Aorta (tissue), 5 donors: ENCODE data around the gene SERPINA10. TPM values are rescaled to one million over a fixed set of nuclear protein-coding genes. Genes with fewer than 3 reads are reported as not detected.
A peak's percentile ranks its signal among the peaks of the same experiment; 100 is the strongest.

ENCODE experiments used
- ATAC-seq: fragments of 200-7000 bp; cut with Tn5 transposase; one replicate; pipeline ENCODE4 v1.9.1; 2022; ENCODE audit warnings: moderate library complexity; ENCODE audit not compliant: low FRiP score
- DNase-seq, 2 donors: peaks; one replicate each; pipeline ENCODE4 v3.0.0-alpha.2; 2020
- H3K27ac ChIP-seq, 2 donors: one replicate each; pipeline ENCODE4 v1.5.1; 2013; ENCODE audit warnings: low read length in 2 of 2, mild to moderate bottlenecking in 2 of 2, moderate library complexity in 2 of 2, control low read depth in 1 of 2, inconsistent platforms in 1 of 2, low read depth in 1 of 2
- H3K27me3 ChIP-seq, 2 donors: one replicate each; pipeline ENCODE4 v1.6.1; 2013; ENCODE audit warnings: control low read depth in 1 of 2, low read length in 1 of 2, mild to moderate bottlenecking in 1 of 2, moderate library complexity in 1 of 2; ENCODE audit not compliant: insufficient read depth in 2 of 2, control insufficient read depth in 1 of 2
- H3K36me3 ChIP-seq, 2 donors: one replicate each; pipeline ENCODE4 v1.6.1; 2013; ENCODE audit warnings: control low read depth in 1 of 2, low read length in 1 of 2, mild to moderate bottlenecking in 1 of 2; ENCODE audit not compliant: insufficient read depth in 2 of 2, control insufficient read depth in 1 of 2
- H3K4me1 ChIP-seq, 2 donors: one replicate each; pipeline ENCODE4 v1.6.1; 2013; ENCODE audit warnings: low read length in 2 of 2, control low read depth in 1 of 2, mild to moderate bottlenecking in 1 of 2, moderate library complexity in 1 of 2; ENCODE audit not compliant: insufficient read depth in 2 of 2, control insufficient read depth in 1 of 2
- H3K4me3 ChIP-seq, 2 donors: one replicate each; pipeline ENCODE4 v1.5.1; 2013; ENCODE audit warnings: low read length in 2 of 2, control low read depth in 1 of 2, mild to moderate bottlenecking in 1 of 2
- H3K9me3 ChIP-seq: one replicate; pipeline ENCODE4 v1.6.1; 2013; ENCODE audit warnings: mild to moderate bottlenecking, low read length; ENCODE audit not compliant: control insufficient read depth
- WGBS, 2 donors: extraction: QIAGEN DNeasy Blood & Tissue Kit; methylation state at CpG; one replicate each; pipeline ENCODE4 v1.1.7; 2013; 5-methylcytosine and 5-hydroxymethylcytosine counted together
- intact Hi-C, 2 donors: fragments of 100-400 bp; cut with DNase I; formaldehyde crosslinking; loops; one replicate each; pipeline versions ENCODE4 v1.14.2 to v1.15.0; 2022
- polyA plus RNA-seq, 2 donors: library from polyadenylated mRNA; stranded (reverse); fragments of 200-250 nt; gene quantifications; one replicate each; pipeline ENCODE4 v1.2.3, GENCODE V29; 2013
- total RNA-seq, 2 donors: library from RNA; stranded (reverse); fragmentation: NEBNext Ultra II Directional; extraction: Animal tissue kit (Norgen Biotek cat#: 25700); gene quantifications; one replicate each; pipeline ENCODE4 v1.2.1, GENCODE V29; 2021
- donor health status: healthy with polysubstance abuse.
- donor health status: Bipolar disorder and iron deficiency.
- donor health status: DM: no; HTN: no; CAD: no.
- donor health status: DM: no; HTN: no; CAD: no.
- donor health status: DM: yes; HTN: yes; CAD: no.

SERPINA10 gene
- total and polyA plus RNA-seq, 4 donors, result not detected

DNA sequence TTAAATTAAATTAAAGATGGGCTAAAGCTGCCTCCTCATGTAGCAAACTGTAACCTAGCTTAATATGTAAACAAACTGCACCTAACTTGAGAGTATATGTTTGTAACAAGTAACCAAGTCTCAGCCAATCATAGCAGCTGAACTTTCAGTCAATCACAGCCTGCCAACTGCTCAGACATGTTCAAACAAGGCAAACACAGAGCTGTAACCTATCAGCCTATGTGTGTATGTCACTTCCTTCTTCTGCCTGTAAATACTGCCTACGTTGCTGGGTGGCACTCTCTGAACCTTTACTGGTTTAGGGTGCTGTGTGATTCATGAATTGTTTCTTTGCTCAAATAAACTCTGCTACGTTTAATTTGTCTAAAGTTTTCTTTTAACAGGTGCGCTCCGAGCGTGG is 27.2 kb upstream of the SERPINA10 start:
- Histone ChIP-seq H3K9me3 (no peaks in the 10 kb centered on the region), H3K36me3 (no peaks in the 10 kb centered on the region), H3K27ac (no peak overlapping the region), H3K27me3 (no peaks in the 10 kb centered on the region), H3K4me1 (no peaks in the 10 kb centered on the region), H3K4me3 (no peak overlapping the region)
- DNase-seq (no peak), ATAC-seq (no peak)
- intact Hi-C loops, result no loop called here
- 56 to 66% methylated on average over 5 of the region's 5 CpGs for WGBS, 2 donors

DNA sequence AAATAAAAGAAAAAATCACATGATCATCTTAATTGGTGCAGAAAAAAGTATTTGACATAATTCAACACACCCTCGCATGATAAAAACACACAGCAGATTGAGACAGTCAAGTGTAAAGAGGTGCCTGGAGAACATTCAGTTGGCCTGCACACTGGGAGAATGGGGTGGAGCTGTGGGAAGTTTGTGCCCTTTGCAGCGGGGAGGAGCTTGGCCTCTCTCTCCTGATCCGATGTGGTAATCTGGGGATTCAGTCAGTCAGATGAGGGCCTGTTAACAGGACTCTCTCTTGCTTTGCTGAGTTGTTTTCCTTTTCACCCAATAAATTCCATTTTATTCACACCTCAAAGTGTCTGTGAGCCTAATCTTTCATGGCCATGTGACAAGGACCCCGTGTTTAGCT is 24.2 kb upstream of the SERPINA10 start:
- no peaks in the 10 kb centered on the region for H3K27me3 ChIP-seq
- ATAC-seq, result peak; percentile 63
- 53 to 55% methylated on average over 4 of the region's 4 CpGs for WGBS, 2 donors
- intact Hi-C loops, result no loop called here
- no peak overlapping the region for H3K4me3 ChIP-seq
- DNase-seq, result peak in 1 of 2 donors; percentile 56
- no peaks in the 10 kb centered on the region for H3K4me1 ChIP-seq
- H3K36me3 ChIP-seq, result no peaks in the 10 kb centered on the region
- H3K27ac ChIP-seq, result no peak overlapping the region
- H3K9me3 ChIP-seq, result no peaks in the 10 kb centered on the region

DNA sequence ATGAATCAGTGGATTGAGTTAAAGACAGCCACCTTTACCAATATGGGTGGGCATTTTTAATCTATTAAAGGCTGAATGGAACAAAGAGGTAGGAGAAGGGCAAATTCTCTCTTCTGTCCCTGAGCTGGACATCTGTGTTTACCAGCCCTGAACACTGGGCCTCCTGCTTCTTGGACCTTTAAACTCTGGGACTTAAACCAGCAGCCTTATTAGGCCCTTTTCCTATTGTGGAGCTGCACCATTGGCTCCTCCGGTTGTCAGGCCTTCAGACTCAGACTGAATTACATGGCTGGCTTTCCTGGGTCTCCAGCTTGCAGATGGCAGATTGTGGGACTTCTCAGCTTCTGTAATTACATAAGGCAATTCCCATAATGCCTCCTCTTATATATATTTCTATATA is 23.6 kb upstream of the SERPINA10 start:
- WGBS, 2 donors, result 79 to 91% methylated on average over 1 of the region's 1 CpG
- Histone ChIP-seq H3K9me3 (no peaks in the 10 kb centered on the region), H3K27ac (no peak overlapping the region), H3K4me3 (no peak overlapping the region), H3K4me1 (no peaks in the 10 kb centered on the region), H3K27me3 (no peaks in the 10 kb centered on the region), H3K36me3 (no peaks in the 10 kb centered on the region)
- intact Hi-C loops, result no loop called here
- DNase-seq (no peak), ATAC-seq (no peak)

DNA sequence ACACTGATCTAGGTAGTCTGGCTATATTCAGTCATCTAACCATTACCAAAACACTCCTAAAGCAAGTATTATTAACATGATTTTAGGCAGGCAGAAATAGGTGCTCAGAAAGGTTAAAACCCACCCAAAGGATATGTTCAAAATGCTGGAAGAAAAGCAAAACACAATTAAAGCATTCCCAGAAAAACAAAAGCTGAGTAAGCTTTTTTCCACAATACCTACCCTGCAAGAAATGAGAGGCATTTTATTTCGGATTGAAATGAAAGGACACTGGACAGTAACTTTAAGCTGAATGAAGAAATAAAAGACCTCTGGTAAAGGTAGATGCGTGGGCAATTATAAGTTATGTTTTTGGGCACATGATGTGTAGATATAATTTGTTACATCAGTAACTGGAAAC is 21.8 kb upstream of the SERPINA10 start:
- intact Hi-C loops, result no loop called here
- Histone ChIP-seq H3K27me3 (no peaks in the 10 kb centered on the region), H3K4me1 (no peaks in the 10 kb centered on the region), H3K27ac (no peak overlapping the region), H3K36me3 (no peaks in the 10 kb centered on the region), H3K4me3 (no peak overlapping the region), H3K9me3 (no peaks in the 10 kb centered on the region)
- DNase-seq (no peak), ATAC-seq (no peak)
- 86 to 90% methylated on average over 2 of the region's 2 CpGs for WGBS, 2 donors

DNA sequence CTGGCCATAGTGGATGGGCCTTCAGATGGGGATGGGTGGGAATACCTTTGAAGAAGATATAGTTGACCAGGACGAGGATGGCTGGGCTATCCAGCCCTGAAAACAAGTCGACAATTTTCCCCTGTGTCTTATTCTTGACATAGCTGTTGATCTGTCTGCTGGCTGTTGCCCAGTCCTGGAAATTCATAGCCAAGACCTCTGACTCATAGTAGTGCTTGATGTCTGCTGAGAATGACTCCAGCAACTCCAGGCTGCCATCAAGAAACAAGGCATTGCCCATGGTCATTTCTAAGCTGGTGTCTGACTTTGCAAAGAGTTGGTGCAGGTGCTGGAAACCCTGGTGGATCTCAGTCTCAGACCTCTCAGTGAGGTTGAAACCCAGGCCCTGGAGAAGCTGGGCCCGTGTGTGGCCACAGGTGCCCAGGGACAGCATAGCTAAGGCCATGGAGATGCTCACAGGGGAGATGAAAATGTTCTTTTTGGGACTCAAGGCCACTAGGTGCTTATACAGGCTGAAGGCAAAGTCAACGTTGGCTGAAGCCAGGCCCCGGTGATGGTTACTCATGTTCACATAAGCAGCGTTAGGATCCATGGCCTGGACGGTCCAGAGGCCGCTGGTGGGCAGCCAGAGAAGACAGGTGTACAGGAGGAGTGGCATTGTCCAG is 21.1 kb upstream of the SERPINA10 start:
- no peaks in the 10 kb centered on the region for H3K36me3 ChIP-seq
- no peak overlapping the region for H3K27ac ChIP-seq
- no peaks in the 10 kb centered on the region for H3K4me1 ChIP-seq
- H3K4me3 ChIP-seq, result no peak overlapping the region
- peaks cover 2% of the 10 kb centered on the region for H3K9me3 ChIP-seq
- no peak for DNase-seq
- ATAC-seq, result no peak
- intact Hi-C loops, result no loop called here
- no peaks in the 10 kb centered on the region for H3K27me3 ChIP-seq
- WGBS, 2 donors, result 68 to 71% methylated on average over 8 of the region's 8 CpGs

DNA sequence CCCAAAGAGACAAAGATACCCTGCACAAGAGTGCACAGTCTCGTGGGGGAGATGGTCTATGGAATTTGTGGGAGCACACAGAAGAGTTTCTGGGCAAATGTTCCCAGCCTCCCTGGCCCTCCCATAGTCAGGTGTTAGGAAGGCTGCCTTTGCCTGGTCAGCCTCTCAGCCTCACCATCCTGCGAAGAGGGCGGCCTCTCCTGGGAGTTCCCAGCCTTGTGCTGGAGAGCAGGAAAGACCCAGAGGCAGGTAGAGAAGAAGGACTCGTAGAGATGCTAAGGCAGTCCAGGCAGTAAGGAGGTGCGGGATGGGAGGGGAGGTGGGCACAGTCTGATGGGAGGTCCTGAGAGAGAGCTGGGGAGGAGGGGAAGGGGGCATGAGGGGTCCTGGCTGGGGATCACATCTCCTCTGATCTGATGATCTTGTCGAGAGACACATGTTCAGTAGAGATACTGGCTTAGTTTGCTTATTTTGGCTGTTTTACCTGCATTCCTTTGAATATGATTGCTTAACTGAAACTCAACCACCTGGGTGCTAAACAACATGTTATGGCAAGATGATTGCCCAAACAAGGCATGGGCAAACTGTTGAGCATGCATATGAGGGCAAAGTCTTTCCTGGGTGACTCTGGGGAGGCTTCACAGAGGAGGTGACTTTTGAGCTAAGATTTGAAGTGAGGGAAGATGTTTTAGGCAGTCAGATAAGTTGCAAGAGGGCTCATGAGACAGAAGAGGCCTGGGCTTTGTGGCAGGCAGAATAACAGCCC is 19.6 kb upstream of the SERPINA10 start:
- no peaks in the 10 kb centered on the region for H3K27me3 ChIP-seq
- peaks cover 8% of the 10 kb centered on the region for H3K9me3 ChIP-seq
- no peak overlapping the region for H3K27ac ChIP-seq
- 86% methylated on average over 6 of the region's 6 CpGs for WGBS, 2 donors
- intact Hi-C loops, result no loop called here
- DNase-seq (peak in 1 of 2 donors; percentile 32), ATAC-seq (no peak)
- no peaks in the 10 kb centered on the region for H3K36me3 ChIP-seq
- H3K4me3 ChIP-seq, result no peak overlapping the region
- H3K4me1 ChIP-seq, result no peaks in the 10 kb centered on the region

DNA sequence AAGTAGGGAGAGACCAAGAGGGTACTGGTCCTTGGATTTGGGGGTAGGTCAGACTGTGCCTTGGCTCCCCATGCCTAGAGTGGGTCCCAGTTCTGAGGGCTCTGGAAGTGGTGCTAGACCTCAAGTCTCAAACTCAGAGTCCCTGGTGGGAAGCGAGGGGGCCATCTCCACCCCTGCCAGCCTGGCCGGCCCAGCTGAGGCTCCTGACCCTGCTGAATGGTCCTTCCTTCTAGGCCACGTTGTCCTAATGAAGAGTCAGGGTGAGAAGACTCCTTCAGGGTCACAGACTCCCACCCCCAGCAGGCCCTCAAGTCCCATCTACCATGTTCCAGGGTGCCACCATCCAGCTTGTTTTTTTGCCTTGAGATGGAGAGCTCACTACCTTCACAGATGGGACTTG is 17.2 kb upstream of the SERPINA10 start:
- ATAC-seq (no peak), DNase-seq (no peak)
- Histone ChIP-seq H3K4me1 (no peaks in the 10 kb centered on the region), H3K27me3 (no peaks in the 10 kb centered on the region), H3K27ac (no peak overlapping the region), H3K9me3 (peaks cover 9% of the 10 kb centered on the region), H3K4me3 (no peak overlapping the region), H3K36me3 (no peaks in the 10 kb centered on the region)
- intact Hi-C loops, result no loop called here
- 88 to 89% methylated on average over 3 of the region's 3 CpGs for WGBS, 2 donors

DNA sequence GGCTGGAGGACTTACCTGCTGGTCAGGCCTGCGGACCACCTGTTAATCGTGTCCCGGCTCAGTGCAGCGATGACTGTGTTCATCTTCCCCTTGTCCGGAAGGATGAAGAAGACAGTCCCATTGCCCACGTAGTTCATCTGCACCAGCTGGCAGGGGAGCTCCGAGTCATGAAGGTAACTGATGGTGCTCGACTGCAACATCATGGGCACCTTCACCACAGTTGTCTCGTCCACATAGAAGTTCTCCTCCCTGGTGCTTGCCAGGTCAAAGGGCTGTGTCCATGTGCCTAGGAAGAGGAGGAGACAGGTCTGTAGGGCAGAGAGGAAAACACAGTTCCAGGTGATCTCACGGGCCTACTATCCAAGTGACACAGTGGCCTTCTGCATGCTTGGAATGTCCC is 16.7 kb upstream of the SERPINA10 start:
- WGBS, 2 donors, result 78 to 88% methylated on average over 10 of the region's 10 CpGs
- H3K27me3 ChIP-seq, result no peaks in the 10 kb centered on the region
- H3K36me3 ChIP-seq, result no peaks in the 10 kb centered on the region
- intact Hi-C loops, result loop anchor here in 1 of 2 donors (1.0 kb wide), 1 partner anchor 23 kb away; no protein-coding TSS in a partner anchor
- H3K9me3 ChIP-seq, result peaks cover 9% of the 10 kb centered on the region
- no peak overlapping the region for H3K4me3 ChIP-seq
- DNase-seq, result no peak
- no peaks in the 10 kb centered on the region for H3K4me1 ChIP-seq
- no peak for ATAC-seq
- no peak overlapping the region for H3K27ac ChIP-seq

DNA sequence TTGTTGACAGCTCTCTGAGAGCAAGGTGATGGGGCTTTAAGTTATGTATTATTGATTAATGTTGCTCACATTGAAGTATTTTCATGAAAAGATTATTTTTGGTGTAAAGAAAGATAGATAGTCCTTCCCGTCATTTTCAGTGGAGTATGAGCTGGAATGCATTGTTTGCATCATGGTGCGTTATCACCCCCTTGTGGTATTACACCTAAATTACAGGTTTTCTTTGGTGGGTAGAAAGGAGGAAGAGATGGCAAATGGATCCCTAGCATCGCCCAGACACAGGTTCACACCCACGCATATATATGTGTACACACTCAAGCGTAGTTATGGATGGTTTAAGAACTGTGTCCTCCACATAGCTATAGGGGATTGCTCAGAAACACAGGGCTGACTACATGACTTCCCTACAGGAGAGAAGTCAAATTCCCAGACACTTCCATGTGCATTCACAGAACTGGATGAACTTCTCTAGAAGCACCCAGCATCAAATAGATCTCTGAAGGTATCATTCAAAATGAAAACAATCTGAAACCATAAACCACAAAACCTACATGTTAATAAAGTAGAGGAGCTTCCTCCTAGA is 14.4 kb upstream of the SERPINA10 start:
- intact Hi-C loops, result no loop called here
- no peak overlapping the region for H3K27ac ChIP-seq

More for the DNA sequence above, 14.4 kb upstream of the SERPINA10 start:
- Histone ChIP-seq H3K27me3 (no peaks in the 10 kb centered on the region), H3K36me3 (no peaks in the 10 kb centered on the region), H3K9me3 (peaks cover 9% of the 10 kb centered on the region), H3K4me1 (no peaks in the 10 kb centered on the region), H3K4me3 (no peak overlapping the region)
- 49 to 54% methylated on average over 5 of the region's 5 CpGs for WGBS, 2 donors
- DNase-seq (no peak), ATAC-seq (no peak)
